ENCODE measurements around the gene UBTD1. TPM values are rescaled to one million over a fixed set of nuclear protein-coding genes. Genes with fewer than 3 reads are reported as not detected.
"Not testable (repeated sequence)": the region's sequence is repeated elsewhere in the genome, so short reads cannot be mapped to it uniquely, and the experiment has no call there.

UBTD1 gene
- total and polyA plus RNA-seq, 12 donors: 1.4 to 24.2 (median 13.4) TPM

- Histone ChIP-seq H3K27me3 (no peaks in the 10 kb centered on the region), H3K36me3 (replicated peaks in 1 of 2) (peaks cover 0 to 19% of the 10 kb centered on the region in 2 donors), H3K27ac (no peak overlapping the region), H3K4me1 (replicated peaks in 1 of 2) (peaks cover 6 to 27% of the 10 kb centered on the region in 2 donors), H3K9me3 (replicated peaks in 1 of 3) (no peaks in the 10 kb centered on the region), H3K4me3 (no peak overlapping the region)
- TF ChIP-seq CTCF (IDR thresholded peaks at IDR 0.05): no peak
- no peak for TF ChIP-seq POLR2A (IDR thresholded peaks at IDR 0.05)
- DNase-seq: peak in 1 of 7 donors; percentile 33
- WGBS, 4 donors: 90 to 100% (median 97%) methylated on average over 2 of the region's 2 CpGs
- intact Hi-C loops (cut with DNase I): loop anchor here (5.0 to 10.0 kb wide), 2 partner anchors 39 to 162 kb away; partner anchors contain the start of gene ZFYVE27 (in 1 of the 2)
Measured at GRCh38 chr10:97573021-97573420, 74.3 kb downstream of the UBTD1 start.

DNA sequence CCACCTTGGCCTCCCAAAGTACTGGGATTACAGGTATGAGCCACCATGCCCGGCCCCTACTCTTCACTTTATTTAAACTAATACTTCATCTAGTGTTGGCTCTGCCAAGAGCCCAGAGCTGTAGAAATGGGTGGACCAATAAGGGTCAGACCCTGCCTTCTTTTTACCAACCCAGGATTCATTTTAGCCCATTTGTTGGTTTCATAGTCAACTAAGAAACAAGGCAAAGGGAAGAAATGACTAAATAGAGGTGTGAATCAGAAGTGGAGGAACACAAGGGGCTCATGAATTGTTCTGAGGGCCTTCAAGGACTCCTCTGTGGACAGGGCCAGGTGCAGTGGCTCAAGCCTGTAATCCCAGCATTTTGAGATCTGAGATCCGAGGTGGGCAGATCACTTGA lies 74.9 kb downstream of the UBTD1 start:
- peaks cover 6 to 27% of the 10 kb centered on the region in 2 donors for H3K4me1 ChIP-seq (replicated peaks in 1 of 2)
- peak overlapping the region in 3 of 5 donors; percentile 93 to 97 (median 96) for H3K27ac ChIP-seq
- 47 to 64% (median 62%) methylated on average over 2 of the region's 2 CpGs for WGBS, 4 donors
- DNase-seq: no peak
- no peak overlapping the region for H3K4me3 ChIP-seq
- intact Hi-C loops (cut with DNase I): loop anchor here (5.0 to 10.0 kb wide), 2 partner anchors 39 to 161 kb away; partner anchors contain the start of gene ZFYVE27 (in 1 of the 2)
- no peaks in the 10 kb centered on the region for H3K9me3 ChIP-seq (replicated peaks in 1 of 3)
- no peaks in the 10 kb centered on the region for H3K27me3 ChIP-seq
- no peak for TF ChIP-seq POLR2A (IDR thresholded peaks at IDR 0.05)
- H3K36me3 ChIP-seq (replicated peaks in 1 of 2): peaks cover 0 to 19% of the 10 kb centered on the region in 2 donors

GRCh38 chr10:97574374-97575126 lies 75.8 kb downstream of the UBTD1 start:
- Histone ChIP-seq H3K9me3 (replicated peaks in 1 of 3) (no peaks in the 10 kb centered on the region), H3K4me3 (no peak overlapping the region), H3K27me3 (no peaks in the 10 kb centered on the region), H3K4me1 (replicated peaks in 1 of 2) (peaks cover 6 to 27% of the 10 kb centered on the region in 2 donors), H3K36me3 (replicated peaks in 1 of 2) (peaks cover 0 to 13% of the 10 kb centered on the region in 2 donors), H3K27ac (peak overlapping the region; percentile 60 to 97 (median 93))
- DNase-seq: peak; percentile 92 to 97 (median 96)
- 35 to 58% (median 50%) methylated on average over 4 of the region's 4 CpGs for WGBS, 4 donors
- TF ChIP-seq CTCF (IDR thresholded peaks at IDR 0.05) (no peak), POLR2A (IDR thresholded peaks at IDR 0.05) (peak in 1 of 2 donors; percentile 23)
- intact Hi-C loops (cut with DNase I): loop anchor here (5.0 to 10.0 kb wide), 2 partner anchors 38 to 160 kb away; partner anchors contain the start of gene ZFYVE27 (in 1 of the 2)

GRCh38 chr10:97575127-97575668 lies 76.5 kb downstream of the UBTD1 start:
- peaks cover 6 to 27% of the 10 kb centered on the region in 2 donors for H3K4me1 ChIP-seq (replicated peaks in 1 of 2)
- DNase-seq: peak in 2 of 7 donors; percentile 6 to 12
- 83 to 88% (median 87%) methylated on average over 4 to 6 of the region's 6 CpGs for WGBS, 4 donors

GRCh38 chr10:97576487-97576886 lies 77.8 kb downstream of the UBTD1 start:
- DNase-seq; H3K4me3 ChIP-seq; H3K36me3 ChIP-seq (replicated peaks in 1 of 2); H3K9me3 ChIP-seq (replicated peaks in 1 of 3); H3K27me3 ChIP-seq: not testable (repeated sequence)
- intact Hi-C loops (cut with DNase I): loop anchor here in 1 of 2 donors (10.0 kb wide), 1 partner anchor 158 kb away; the partner anchor contains the start of gene ZFYVE27
- WGBS, 4 donors: 38 to 59% (median 52%) methylated on average over 5 of the region's 5 CpGs
- Histone ChIP-seq H3K4me1 (replicated peaks in 1 of 2) (peaks cover 6 to 27% of the 10 kb centered on the region in 2 donors), H3K27ac (peak overlapping the region in 1 of 5 donors; percentile 96)

More at GRCh38 chr10:97575127-97575668, 76.5 kb downstream of the UBTD1 start:
- H3K9me3 ChIP-seq (replicated peaks in 1 of 3): no peaks in the 10 kb centered on the region
- no peaks in the 10 kb centered on the region for H3K27me3 ChIP-seq
- H3K4me3 ChIP-seq: no peak overlapping the region
- H3K27ac ChIP-seq: peak overlapping the region; percentile 60 to 97 (median 93)
- TF ChIP-seq POLR2A (IDR thresholded peaks at IDR 0.05) (no peak), CTCF (IDR thresholded peaks at IDR 0.05) (no peak)
- H3K36me3 ChIP-seq (replicated peaks in 1 of 2): peaks cover 0 to 8% of the 10 kb centered on the region in 2 donors
- intact Hi-C loops (cut with DNase I): loop anchor here in 1 of 2 donors (10.0 kb wide), 1 partner anchor 160 kb away; the partner anchor contains the start of gene ZFYVE27
